ENCODE data around the gene INF2.

INF2 gene

DNA sequence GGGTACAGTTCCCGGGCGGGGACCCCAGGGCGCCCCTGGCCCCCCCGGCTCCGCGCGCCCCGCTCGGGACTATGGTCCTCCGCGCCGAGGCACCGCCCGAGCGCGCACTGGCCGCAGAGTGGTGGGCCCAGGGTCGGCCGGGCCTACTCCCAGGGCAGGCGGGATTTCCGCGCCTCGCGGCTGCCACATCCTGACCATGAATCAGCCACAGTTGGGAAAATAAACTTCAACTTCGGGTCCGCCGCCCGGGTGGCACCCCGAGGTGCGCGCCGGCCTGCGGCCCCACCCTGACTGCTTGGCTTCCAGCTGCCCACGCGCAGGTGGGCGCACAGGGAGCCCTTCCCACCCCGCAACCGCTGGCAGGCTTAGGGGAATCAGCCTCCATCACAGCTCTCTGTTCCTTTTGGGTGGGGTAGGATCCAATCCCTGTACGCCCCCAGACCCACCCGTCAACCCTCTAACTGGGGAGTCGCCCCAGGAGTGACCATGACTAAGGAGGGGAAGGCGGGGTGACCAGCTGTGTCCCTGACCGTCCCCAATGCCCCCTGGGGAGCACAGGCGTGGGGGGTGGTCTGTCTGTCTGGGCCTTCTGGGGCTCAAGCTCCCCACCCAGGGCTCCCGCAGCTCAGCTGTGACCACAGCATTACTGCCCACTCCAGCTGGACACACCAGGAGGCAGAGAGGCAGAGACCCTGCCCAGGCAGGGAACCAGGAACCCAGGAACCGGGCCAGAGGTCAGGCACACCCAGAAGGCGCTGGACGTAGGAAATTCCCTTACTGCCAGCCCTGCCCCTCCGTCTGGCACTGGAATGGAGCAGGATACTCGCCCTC lies 678 bp downstream of the INF2 start:
- DNase-seq (ENCODE audit: low spot score): no peak

DNA sequence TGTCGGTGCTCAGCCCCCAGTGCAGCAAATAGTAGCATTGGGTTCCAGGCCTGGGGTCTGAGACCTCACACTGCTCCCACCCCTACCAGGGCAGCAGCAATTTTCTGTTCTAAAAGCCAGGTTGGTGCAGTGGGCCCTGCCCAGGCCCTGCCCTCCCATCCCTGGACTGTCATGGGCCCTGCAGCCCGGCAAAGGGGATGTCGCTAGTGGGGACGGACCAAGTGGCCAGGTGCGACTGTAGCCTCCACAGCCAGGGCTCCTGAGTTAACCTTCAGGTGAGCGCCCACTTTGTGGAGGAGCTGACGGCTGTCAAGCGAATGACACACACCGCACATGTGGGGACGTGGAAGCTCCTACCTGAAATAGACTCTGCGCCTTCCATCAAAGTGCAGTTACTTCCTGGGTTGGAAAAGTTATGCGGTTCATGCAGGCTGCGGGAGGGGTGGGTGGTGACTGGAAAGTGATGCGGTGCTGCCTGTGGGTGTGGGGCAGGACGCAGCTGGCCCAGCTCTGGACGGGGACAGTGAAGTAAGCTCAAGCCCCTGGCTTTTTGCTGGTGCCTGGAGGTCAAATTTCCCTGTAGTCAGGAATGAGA lies 1.5 kb downstream of the INF2 start:
- DNase-seq (ENCODE audit: low spot score): no peak

DNA sequence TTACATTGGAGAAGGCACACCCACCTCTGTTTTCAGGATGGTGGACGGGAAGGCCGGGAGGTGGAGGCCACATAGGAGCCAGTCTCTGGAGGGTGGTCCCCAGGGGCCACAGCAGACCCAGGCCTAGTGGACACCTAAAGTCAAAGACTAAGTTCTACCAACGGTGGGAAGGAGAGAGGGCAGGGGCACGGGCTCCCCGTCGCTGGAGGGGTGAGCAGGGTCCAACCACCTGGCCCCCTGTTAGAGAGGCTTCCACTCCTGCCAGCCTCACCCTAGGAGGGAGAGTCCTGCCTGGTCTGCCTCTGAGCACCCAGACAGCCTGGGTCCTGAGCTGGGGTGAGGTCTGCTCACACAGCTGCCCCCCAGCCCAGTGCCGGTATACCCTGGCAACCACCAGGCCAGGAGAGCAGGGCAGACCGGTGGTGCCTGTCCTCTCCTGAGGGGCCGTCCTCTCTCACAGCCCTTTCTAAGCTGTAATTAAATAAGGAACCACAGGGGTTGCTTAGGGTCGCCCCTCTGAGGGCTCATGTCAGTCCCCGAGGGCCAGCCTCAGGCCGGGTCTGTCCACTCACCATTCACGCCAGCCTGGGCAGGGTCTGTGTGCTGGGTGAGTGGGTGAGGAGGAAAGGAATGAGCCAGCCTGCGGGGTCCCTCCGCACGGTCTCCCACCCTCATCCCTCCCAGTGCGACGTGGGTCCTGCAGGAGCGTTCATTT lies 2.3 kb downstream of the INF2 start:
- no peak for DNase-seq (ENCODE audit: low spot score)

DNA sequence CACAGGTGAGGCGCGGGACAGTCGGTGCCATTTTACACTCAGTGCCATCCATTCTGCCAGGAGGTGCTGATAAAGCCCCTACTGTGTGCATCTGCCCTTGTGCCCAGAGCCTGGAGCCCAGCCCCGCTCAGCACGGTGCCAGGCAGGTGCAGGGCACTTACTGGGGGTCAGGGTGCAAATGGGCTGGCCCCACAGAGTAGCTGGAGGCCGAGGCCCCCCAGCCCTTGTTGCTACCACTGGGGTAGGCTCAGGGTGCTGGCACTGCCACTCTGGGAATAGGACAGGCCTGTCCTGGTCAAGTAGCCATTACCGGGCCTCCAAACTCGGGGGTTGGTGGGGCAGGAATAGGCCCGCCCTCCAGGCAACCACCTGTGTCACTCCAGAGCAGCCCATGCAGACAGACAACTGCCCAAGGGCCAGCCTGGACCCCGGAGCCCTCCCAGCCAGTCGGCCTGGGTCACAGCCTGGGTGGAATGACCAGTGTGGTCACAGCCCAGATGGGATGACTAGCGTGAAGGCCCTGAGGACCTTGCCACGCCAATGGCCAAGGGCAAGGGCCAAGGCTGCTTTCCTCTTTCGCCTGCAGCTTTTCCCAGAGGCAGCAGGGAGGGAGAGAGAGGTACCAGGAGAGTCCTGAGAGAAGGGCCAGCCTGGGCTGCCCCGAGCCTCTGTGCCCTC lies 3.0 kb downstream of the INF2 start:
- no peak for DNase-seq (ENCODE audit: low spot score)

DNA sequence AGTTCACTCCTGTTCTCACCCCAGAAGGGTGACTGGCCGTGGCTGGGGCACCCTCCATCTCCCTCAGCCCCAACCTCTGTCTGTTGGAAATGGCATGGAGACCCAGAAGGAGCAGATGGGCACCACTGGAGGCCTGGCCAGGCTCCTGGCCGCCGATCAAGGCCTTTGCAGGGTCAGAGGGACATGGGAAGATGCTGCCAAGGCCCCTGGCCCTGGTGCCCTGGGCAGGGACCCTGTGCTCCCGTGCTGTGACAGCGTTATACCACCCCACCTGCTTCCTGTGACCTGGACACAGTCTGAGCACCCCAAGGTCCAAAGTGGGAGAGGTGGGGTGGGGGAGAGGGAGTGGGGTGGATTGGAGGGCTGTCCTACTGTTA lies 3.5 kb downstream of the INF2 start:
- no peak for DNase-seq (ENCODE audit: low spot score)

DNA sequence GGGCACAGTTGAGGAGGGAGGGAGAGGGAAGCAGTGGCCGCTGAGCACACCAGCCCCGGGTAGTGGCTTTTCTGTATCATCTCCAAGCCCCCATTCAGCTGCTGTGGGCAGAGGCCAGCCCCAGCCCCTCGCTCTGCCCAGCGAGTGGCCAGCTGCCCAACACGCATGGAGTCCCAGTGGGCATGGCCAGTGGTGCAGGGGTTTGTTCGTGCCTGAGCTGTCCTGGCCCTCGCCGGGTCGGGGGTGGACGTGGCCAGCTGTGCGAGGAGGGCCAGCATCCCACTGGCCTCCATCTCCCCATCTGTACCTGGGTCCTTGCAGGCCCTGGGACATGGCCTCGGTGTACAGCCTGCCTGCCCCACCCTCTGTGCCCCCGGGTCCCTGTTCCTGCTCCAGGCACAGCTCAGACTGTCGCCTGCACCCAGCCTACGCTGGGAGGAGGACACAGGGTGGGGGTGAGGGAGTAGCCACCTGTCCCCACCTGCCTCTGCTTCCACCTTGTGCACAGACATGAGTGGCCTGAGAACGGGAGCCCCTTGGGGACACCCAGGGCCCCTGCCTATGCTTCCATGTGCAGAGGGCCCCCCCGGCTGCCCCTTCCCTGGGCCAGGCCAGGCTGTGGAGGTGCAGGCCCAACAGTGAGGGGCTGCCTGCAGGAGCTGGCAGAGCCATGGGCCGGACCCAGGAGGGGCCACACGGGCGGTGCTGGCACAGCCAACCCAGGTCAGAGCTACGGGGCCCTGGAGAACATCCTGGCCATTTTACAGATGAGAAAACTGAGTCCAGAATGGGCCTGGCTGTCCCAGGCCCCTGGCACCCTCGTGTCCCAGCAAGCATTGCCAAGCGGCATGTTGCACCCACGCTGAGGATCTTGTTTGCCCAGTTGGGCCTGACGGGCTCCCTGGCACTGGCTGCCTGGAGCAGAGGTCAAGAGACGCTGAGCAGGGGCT lies 4.3 kb downstream of the INF2 start:
- no peak for DNase-seq (ENCODE audit: low spot score)

DNA sequence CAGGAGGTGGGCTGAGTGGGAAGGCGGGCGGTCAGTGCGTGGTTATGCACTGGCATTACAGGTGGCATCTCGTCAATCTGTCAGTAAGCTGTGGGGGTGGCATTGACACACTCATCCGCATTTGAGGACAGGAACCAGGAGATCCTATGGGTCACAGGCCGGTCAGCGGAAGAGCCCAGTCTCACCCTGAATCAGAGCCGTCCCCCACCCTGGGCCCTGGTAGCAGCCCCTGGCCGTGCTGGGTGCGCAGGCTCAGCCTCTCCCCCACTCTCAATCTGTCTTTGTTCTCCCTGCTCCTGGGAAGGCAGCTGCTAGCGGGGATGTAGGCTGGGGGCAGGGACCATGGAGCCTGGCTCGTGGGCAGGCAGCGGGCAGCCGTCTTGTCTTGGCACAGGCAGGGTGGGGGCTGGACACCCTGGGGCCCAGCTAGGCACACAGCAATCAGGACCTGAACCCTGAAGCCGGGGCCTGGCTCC lies 5.1 kb downstream of the INF2 start:
- peak; percentile 50 for DNase-seq (ENCODE audit: low spot score)

DNA sequence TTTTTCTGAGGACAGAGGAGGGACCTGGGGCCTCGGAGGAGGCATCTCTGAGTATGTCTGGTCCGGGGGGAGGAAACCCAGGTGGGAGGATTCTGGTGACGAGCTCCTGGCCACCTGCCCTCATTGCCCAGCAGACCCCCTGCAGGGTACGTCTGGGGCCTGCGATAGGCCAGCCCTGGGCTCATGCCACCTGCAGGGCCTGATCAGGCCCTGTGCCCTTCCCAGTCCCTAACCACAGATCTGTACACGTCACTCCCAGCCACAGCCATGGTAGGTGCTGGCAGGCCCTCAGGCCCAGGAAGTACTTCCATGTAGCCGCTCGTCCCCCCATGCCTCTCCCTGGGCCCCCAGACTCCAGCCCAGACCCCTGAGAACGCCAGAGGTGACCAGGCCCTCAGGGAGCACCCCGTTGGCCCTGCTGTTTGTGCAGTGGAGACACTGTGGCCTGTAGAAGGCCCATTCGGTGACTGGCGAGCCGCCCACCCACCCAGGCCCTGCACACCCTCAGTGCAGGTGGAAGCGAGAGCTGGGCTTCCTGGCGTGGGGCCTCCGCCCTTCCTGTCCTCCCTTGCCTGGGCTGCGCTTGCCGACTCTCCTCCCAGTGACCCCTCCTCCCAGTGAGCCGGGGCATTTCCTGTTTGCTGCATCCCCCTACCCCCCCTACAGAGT lies 5.7 kb downstream of the INF2 start:
- DNase-seq (ENCODE audit: low spot score): no peak

DNA sequence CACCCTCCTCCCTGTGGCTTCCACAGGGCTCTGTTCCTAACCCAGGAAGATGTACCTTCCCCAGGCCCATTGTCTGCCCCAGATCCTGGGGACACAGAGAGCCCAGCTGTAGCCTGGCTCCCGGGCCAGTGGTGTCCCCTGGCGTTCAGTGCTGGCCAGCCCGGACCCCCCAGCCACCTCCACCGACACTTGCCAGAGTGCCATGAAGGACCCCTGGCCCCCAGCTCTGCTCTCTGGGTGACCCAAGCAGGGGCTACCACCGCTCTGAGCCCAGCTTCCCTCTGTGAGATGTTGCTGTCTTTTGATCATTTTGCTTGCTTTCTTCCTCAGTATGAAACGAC lies 6.2 kb downstream of the INF2 start:
- no peak for DNase-seq (ENCODE audit: low spot score)

DNA sequence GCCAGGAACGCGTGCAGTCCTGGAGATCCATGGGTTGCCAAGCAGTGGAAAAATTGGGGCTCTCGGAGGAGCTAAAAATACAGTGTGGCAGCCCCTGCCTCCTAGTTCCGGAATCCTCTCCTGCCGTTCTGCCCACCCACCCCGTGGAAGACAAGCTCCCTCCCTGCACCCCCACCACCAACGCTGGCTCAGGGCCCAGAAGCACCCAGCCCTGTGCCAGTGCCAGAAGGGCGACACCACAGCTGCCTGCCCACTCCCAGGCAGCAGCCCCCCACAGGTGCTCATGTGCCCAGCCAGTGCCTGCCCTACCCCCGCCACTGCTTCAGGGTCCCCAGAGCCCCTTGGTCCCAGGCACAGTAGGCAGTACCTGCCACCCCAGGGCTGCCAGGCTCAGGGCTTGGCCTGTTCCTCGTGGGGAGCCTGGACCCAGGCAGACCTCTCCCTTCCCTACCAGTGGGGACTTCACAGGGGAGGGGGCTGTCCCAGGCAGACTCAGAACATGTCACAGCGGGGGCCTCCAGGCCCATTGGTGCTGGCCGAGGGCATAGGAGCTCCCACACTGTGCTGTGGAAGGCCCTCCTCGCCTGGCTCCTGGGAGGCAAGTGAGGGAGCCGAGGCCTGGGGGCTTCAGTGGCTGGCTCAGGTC lies 7.4 kb downstream of the INF2 start:
- DNase-seq (ENCODE audit: low spot score): no peak

DNA sequence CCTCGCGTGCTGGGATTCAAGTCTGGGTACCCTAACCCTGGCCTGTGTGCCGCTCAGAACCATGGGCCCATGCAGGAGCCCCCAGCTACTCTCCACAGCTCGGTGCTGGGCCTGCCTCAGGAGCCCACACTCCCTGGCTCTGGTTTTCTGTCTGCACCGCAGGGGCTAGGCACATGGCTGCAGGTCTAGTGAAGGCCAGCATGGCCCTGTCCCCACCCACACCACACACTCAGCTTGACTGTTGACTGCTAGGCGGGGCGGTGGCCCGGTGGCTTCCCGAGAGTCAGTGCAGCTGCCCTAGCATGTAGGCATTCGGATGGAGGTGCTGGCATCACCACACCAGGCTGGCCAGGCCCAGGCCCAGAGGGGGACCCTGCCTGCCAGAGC lies 7.9 kb downstream of the INF2 start:
- no peak for DNase-seq (ENCODE audit: low spot score)

DNA sequence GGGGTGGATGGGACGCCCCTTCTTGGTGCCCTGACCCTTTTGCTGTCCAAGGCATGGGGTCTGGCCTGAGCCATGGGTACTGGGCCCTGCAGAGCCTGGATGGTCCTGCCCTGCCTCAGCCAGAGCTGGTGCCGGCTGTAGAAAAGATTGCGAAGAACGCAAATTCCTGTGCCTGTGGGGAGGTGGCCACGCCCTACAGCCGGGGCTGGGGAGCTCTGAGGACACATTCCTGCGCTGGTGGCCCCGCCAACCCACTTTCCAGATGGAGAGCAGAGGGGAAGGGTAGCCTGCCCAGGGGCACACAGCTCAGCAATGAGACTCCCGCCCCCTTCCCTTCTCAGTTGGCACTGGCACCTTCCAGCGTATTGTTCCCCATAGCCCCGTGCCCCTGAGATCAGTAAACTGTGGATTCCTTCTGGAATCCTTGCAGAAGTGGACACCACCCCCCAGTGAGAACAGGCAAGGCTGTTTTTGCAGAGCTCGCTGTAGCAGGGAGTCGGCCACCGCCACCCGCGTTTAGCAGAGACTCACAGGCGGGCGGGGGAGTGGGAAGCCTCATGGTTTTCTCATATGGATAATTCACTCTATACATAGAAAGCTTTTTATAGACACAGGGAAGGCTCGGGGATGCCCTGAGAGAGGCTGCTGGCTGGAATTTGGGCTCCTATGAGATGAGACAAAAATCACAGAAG lies 8.6 kb downstream of the INF2 start:
- no peak for DNase-seq (ENCODE audit: low spot score)

DNA sequence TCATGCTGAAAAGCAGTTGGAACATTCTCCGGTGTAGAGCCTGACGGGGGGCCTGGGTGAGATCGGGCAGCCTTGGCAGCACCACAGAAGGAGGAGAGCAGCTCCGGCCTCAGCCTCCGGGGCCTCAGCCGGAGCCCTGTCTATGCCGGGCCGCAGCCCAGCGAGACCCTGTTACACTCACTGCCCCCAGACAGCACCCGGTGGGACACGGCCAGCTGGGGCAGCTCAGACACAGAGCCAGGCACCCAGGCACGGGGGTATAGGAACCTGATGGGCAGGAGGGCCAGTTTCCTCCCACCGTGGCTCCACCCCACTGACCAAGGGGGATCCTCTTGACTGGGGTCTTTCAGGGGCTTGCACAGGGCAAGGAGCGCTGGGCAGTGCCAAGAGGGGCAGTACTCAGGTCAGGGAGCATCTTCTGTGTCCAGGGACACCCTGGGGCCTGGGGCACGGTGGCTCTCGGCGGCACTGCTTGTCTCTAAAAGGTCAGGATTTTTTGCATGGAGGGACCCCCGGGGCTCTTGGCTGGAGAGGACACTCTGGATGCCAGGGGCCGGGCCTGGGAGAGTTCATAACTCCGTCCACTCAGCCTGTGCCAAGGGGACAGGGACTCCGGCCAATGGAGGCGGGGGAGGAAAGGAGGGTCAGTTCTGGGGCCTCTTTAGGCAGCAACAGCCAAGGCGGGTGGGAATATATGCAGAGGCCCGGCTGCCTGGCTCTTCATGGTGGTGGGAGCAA lies 9.4 kb downstream of the INF2 start:
- DNase-seq (ENCODE audit: low spot score): no peak

DNA sequence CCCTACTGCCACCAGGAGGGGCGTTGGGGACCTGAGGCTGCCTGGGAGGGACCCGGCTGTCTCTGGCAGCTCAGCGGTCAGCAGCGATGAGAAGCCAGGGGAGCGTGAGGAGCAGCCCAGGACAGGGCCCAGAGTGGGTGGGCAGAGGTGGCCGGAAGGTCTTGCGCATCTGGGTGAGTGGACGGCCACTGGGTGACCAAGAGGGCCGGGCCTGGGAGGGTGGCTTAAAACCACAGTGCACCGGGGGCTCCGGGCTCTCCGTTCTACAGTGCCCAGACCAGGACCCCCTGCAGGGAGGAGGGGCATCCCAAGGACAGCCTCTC lies 10.0 kb downstream of the INF2 start:
- no peak for DNase-seq (ENCODE audit: low spot score)

DNA sequence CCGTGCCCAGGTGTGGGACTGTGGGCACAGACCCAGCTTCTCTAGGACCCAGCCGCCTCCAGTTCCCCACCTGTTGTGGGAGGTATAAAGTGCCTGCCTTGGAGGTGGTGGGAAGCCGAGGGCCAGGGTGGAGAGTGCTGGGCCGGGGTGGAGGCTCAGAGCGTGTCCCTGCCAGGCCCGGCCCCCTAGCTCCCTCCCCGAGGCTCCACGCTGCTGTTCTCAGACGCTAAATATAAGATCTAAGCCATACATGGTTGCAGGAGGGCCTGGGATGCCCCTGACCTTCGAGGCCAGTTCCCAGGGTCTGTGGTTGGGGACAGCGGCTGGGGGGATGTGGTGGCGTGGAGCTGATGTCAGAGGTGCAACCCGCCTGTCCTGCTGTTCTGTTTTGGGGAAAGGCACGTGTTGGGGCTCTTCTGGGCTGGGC lies 10.8 kb downstream of the INF2 start:
- DNase-seq (ENCODE audit: low spot score): no peak

DNA sequence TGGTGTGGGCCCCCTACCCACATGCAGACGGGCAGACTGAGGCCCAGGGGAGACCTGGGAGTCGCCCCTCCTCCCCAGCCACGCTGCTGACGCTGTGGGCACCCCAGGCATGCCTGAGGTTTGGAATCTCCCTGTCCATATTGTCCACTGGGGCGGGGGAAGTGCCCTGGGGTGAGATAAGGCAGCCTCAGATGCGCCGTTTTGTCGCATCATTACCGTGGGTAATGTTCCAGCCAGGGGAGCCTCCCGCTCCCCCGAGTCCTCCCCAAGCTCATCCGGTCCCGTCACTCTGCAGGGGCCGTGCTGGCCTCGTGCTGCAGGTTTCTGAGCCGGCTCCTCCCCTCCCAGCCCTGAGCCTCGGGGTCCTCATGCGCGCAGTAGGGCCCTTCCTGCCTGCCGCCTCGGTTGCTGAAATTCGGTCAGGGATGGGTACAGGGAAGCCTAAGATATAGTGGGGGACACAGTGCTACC lies 11.4 kb downstream of the INF2 start:
- DNase-seq (ENCODE audit: low spot score): no peak

DNA sequence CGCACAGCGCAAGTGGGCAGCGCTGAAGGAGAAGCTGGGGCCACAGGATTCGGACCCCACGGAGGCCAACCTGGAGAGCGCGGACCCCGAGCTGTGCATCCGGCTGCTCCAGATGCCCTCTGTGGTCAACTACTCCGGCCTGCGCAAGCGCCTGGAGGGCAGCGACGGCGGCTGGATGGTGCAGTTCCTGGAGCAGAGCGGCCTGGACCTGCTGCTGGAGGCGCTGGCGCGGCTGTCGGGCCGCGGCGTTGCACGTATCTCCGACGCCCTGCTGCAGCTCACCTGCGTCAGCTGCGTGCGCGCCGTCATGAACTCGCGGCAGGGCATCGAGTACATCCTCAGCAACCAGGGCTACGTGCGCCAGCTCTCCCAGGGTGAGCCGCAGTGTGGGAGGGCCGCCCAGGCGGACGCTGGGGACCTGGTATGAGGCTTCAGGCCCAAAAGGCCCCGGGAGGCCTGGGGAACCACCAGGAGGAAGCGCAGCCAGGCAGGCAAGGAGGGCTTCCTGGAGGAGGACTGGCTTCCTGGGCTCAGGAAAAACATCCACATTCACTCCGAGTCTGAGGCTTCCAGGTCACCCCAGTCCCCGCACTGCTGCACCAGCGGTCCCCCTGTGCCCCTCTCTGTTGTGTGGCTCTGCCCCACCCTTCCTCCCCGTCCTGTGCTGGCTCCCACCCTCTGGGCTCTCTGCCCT lies 12.1 kb downstream of the INF2 start:
- DNase-seq (ENCODE audit: low spot score): no peak

DNA sequence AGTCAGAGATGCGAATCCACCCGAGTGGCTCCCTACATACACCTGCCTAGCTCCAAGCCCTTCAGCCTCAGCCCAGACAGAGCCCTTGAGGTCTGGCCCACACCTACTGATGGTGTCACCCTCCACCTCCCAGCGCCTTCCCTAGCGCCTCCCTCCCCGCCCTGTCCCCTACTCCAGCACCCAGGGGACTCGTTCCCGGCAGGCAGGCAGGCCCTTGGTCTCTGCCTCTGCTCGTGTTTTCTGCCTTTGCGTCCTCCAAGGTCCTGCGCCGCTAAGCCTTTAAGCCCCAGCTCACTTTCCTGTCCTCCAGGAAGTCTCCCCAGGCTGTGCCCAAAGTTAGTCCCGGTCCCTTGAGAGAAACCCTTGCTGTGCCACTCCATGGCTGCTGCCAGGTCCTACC lies 12.7 kb downstream of the INF2 start:
- DNase-seq (ENCODE audit: low spot score): no peak

DNA sequence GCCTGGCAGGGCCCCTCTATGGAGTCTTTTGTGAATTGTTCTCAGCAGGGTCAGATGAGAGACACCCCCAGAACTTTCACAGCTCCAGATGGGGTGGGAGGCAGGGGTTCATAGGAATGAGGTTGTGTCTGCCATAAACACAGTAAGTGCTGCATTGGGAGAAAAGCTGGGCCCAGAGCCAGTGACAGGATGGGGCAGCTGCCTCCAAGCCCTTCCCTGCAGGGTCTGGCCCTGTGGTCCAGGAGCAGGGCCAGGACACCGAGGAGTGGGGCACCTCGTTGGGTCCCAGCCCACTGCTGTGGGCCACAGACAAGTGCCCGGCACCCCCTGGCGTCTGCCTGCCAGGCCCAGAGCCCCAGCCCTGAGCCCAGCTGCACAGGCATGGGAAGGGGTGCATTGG lies 13.3 kb downstream of the INF2 start:
- DNase-seq (ENCODE audit: low spot score): no peak

All from COLO829 (cell line).